ENCODE data around the gene ZNF350.
A peak's percentile ranks its signal among the peaks of the same experiment; 100 is the strongest.
"Not testable (repeated sequence)": the region's sequence is repeated elsewhere in the genome, so short reads cannot be mapped to it uniquely, and the experiment has no call there.

Gene ZNF350

DNA sequence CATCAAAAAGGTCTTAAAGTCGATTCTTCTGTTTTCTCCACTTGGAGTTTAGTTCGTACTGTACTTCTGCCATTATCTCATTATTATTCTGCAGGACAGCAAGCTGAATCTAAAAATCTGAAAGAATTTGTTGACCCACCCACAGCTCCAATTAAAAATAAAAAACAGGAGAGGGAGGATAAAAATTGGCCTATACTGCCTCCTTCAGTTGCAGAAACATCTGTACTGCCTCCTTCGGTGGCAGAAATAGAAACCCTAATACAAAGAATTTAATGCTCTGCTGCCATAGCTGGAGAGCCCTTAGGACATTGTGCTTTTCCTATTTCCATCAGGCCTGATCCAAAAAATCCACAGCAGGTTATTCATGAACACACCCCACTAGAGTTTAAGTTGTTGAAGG is 9.8 kb downstream of the ZNF350 start:
- no peak for DNase-seq (ENCODE audit: extremely low spot score, insufficient read length, low read depth)
- no peak for FAIRE-seq

DNA sequence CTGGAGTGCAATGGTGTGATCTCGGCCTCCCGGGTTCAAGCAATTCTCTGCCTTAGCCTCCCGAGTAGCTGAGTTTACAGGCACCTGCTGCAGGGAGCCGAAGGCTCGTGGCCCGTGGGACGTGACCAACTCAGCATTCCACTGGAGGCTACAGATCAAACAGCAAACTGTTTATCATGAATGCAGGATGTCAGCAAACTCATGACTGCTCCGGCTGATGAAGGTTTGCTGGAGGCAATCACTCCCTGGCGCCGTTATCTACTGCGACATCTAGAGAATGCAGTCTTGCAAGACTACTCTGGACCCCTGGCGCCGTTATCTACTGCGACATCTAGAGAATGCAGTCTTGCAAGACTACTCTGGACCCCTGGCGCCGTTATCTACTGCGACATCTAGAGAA is 10.9 kb downstream of the ZNF350 start:
- not testable (repeated sequence) for FAIRE-seq; DNase-seq (ENCODE audit: extremely low spot score, insufficient read length, low read depth)

DNA sequence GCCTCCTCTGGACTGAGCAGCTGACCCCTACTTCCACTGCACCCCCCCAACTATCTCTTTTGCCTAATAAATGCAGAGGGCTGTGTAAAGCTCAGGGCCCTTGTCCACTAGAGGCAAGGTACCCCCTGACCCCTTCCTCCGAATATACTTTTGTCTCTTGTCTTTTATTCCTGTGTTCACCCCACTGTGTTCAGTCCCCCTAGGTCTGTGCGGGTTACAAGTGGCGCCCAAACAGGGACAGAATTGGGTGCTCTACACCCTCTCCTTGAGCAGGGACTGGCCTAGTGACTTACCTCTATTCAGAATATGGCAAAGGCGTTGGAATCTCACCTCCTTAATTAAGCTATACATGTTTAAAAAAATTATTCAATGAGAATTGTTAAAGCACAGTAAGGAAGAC is 15.0 kb downstream of the ZNF350 start:
- no peak for FAIRE-seq

GRCh38 chr19:51970718-51971117 is 15.9 kb downstream of the ZNF350 start:
- no peak for FAIRE-seq
- no peak for DNase-seq (ENCODE audit: extremely low spot score, insufficient read length, low read depth)

More for the DNA sequence above, 15.0 kb downstream of the ZNF350 start:
- no peak for DNase-seq (ENCODE audit: extremely low spot score, insufficient read length, low read depth)

DNA sequence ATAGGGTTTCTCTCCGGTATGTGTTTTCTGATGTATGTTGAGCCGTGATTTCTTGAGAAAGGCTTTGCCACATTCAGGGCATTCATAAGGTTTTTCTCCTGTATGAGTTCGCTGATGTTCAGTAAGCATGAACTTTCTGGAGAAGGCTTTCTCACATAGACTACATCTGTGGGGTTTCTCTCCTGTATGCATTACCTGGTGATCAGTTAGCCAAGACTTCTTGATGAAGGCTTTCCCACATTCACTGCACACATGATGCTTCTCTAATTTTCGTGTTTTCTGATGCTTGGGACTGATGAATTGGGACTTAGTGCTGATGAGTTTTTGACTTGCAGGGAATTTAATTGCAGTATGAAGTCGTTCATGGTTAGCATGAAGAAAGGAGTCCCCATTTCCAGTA is 21.1 kb downstream of the ZNF350 start:
- FAIRE-seq, result no peak
- no peak for DNase-seq (ENCODE audit: extremely low spot score, insufficient read length, low read depth)

DNA sequence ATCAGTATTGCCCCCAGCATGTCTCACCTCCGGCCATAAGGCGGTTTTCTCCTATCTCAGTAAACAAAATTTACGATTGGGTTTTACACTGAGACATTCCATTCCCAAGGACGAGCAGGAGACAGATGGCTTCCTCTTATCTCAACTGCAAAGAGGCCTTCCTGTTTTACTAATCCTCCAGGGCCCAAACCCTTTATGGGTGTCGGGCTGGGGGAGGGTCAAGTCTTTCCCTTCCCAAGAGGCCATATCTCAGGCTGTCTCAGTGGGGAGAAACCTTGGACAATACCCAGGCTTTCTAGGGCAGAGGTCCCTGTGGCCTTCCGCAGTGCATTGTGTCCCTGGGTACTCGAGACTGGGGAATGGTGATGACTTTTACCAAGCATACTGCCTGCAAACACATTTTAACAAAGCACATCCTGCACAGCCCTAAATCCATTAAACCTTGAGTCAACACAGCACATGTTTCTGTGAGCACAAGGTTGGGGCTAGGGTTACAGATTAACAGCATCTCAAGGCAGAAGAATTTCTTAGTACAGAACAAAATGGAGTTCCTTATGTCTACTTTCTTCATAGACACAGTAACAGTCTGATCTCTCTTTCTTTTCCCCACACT is 25.9 kb downstream of the ZNF350 start:
- not testable (repeated sequence) for DNase-seq (ENCODE audit: extremely low spot score, insufficient read length, low read depth); FAIRE-seq

DNA sequence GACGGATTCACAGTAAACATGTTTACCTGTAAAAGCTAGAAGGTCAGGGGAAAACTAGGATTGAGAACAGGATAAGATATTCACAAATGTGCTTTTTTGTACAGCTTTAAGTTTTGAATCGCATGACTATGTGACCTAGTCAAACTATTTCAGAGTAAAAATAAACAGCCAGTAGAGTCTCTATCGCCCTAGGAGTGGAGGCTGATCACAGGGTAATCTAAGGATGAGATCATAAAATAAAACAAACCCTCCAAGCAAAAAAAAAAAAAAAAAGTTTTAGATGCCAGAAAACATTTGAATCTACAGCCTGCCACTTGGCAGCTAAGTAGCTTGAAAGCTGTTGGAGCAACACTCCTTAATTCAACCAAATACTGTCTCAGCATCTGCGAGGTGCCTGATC is 26.8 kb downstream of the ZNF350 start:
- FAIRE-seq, result no peak
- no peak for DNase-seq (ENCODE audit: extremely low spot score, insufficient read length, low read depth)

DNA sequence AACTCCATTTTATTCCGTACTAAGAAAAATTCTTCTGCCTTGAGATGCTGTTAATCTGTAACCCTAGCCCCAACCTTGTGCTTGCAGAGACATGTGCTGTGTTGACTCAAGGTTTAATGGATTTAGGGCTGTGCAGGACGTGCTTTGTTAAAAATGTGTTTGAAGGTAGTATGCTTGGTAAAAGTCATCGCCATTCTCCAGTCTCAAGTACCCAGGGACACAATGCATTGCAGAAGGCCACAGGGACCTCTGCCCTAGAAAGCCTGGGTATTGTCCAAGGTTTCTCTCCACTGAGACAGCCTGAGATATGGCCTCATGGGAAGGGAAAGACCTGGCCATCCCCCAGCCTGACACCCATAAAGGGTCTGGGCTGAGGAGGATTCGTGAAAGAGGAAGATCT is 28.8 kb downstream of the ZNF350 start:
- not testable (repeated sequence) for DNase-seq (ENCODE audit: extremely low spot score, insufficient read length, low read depth); FAIRE-seq

DNA sequence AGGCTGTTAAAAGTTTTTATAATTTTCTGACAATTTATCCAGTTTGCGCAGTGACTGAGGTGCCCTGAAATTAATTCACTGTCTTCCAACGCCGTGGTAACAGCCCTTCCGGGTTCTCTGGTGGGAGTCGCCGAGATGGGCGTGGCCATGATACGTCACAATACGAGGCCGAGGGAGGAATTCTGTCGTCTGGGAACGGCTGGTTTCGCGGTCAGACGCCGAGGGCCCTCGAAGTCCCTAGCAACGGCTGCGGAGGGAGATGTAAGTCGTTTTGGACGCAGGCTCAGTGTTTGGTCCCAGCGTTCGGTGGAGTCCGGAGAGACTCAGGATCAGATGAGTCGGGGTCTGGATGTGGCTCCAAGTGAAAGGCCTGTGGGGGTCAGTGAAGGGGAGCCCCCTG is 37.7 kb downstream of the ZNF350 start:
- no peak for FAIRE-seq
- no peak for DNase-seq (ENCODE audit: extremely low spot score, insufficient read length, low read depth)

DNA sequence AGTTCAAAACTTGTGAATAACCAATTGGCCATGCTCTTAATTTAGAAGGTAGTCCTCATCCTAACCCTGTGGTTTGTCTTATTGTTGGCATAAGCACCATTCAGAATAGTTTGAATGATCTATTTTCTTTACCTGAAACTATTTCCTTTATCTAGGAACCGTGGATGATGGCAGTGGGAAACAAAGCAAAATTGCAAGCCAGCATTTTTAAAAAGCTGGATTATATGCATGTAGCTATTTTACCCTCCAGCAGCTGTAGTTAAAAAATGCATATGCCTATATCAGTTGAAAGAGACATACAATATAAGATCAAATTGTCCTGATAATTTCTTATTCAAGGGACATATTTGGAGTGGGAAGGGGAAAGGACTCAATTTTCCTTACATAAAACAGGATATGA is 40.0 kb downstream of the ZNF350 start:
- no peak for FAIRE-seq
- no peak for DNase-seq (ENCODE audit: extremely low spot score, insufficient read length, low read depth)

DNA sequence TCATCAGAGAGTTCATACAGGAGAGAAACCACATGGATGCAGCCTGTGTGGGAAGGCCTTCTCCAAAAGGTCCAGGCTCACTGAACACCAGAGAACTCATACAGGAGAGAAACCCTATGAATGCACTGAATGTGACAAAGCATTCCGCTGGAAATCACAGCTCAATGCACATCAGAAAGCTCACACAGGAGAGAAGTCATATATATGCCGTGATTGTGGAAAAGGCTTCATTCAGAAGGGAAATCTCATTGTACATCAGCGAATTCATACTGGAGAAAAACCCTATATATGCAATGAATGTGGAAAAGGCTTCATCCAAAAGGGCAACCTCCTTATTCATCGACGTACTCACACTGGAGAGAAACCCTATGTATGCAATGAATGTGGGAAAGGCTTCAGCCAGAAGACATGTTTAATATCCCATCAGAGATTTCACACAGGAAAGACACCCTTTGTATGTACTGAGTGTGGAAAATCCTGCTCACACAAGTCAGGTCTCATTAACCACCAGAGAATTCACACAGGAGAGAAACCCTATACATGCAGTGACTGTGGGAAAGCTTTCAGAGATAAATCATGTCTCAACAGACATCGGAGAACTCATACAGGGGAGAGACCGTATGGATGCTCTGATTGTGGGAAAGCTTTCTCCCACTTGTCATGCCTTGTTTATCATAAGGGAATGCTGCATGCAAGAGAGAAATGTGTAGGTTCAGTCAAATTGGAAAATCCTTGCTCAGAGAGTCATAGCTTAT is 41.7 kb downstream of the ZNF350 start:
- FAIRE-seq (no peak), DNase-seq (ENCODE audit: extremely low spot score, insufficient read length, low read depth) (no peak)

GRCh38 chr19:51938936-51939335 is 47.7 kb downstream of the ZNF350 start:
- DNase-seq (ENCODE audit: extremely low spot score, insufficient read length, low read depth) (no peak), FAIRE-seq (no peak)

GRCh38 chr19:51931921-51932320 is 54.7 kb downstream of the ZNF350 start:
- DNase-seq (ENCODE audit: extremely low spot score, insufficient read length, low read depth), result no peak
- FAIRE-seq, result no peak

GRCh38 chr19:51927859-51928258 is 58.8 kb downstream of the ZNF350 start:
- FAIRE-seq (no peak), DNase-seq (ENCODE audit: extremely low spot score, insufficient read length, low read depth) (no peak)

GRCh38 chr19:51926784-51927741 is 59.6 kb downstream of the ZNF350 start, which contains the start of gene ZNF613:
Gene ZNF613, plus strand, starts transcription at chr19:51927472. Its CDS starts 8,749 bp downstream, at chr19:51936221.
- FAIRE-seq (peak; percentile 95), DNase-seq (ENCODE audit: extremely low spot score, insufficient read length, low read depth) (peak; percentile 79)

GRCh38 chr19:51926426-51926783 is 60.2 kb downstream of the ZNF350 start:
- no peak for DNase-seq (ENCODE audit: extremely low spot score, insufficient read length, low read depth)
- FAIRE-seq, result no peak

- FAIRE-seq, result no peak
- no peak for DNase-seq (ENCODE audit: extremely low spot score, insufficient read length, low read depth)
Measured at GRCh38 chr19:51921949-51922348, 64.7 kb downstream of the ZNF350 start.

DNA sequence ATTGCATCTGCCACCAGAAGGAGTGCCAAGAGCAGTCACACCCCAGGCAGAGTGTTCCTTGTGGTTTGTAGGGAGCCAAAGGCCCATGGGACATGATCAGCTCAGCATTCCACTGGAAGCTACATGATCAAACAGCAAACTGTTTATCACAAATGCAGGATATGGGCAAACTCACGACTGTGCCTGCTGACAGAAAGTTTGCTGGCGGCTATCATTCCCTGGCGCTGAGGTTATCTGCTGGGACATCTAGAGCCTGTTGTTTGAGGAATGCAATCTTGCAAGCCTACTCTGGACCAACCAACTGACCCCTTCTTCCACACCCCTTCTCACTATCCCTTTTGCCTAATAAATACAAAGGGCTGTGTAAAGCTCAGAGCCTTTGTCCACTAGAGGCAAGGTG is 67.0 kb downstream of the ZNF350 start:
- DNase-seq (ENCODE audit: extremely low spot score, insufficient read length, low read depth) (no peak), FAIRE-seq (no peak)

DNA sequence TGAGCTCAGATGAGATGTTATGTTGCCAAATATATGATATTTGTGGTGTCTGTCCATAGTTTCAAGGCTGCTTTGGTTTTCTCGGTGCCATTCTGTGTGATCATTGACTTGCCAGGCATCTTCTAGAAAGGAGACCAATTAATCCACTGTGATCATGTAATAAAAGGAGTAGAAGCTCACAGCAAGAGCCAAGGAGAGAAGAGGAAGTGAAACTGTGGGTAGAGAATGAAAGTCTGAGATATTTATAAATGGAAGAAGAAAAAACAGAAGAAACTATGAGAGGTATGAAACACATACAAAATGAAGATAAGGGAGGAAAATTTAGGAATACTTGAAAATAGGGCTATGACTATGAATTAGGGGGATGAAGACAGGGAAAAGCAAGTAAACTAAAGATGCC is 70.5 kb downstream of the ZNF350 start:
- DNase-seq (ENCODE audit: extremely low spot score, insufficient read length, low read depth), result no peak
- no peak for FAIRE-seq

GRCh38 chr19:51915324-51915867 is 71.2 kb downstream of the ZNF350 start:
- DNase-seq (ENCODE audit: extremely low spot score, insufficient read length, low read depth) (no peak), FAIRE-seq (no peak)

Data from GM18507 (cell line).